ENCODE data around the gene BTN1A1. TPM values are rescaled to one million over a fixed set of nuclear protein-coding genes. Genes with fewer than 3 reads are reported as not detected.

The BTN1A1 gene
- total RNA-seq, 2 donors from 2014 or later: not detected

GRCh38 chr6:26486358-26486757, 13.7 kb upstream of the BTN1A1 start:
- ATAC-seq (ENCODE audit: insufficient number of reproducible peaks, low FRiP score, low read depth): no peak
- no peaks in the 10 kb centered on the region for H3K27me3 ChIP-seq (replicated peaks; ENCODE audit: insufficient read depth)
- H3K27ac ChIP-seq: no peak overlapping the region
- peaks cover 4% of the 10 kb centered on the region for H3K9me3 ChIP-seq
- H3K36me3 ChIP-seq: no peaks in the 10 kb centered on the region
- H3K4me1 ChIP-seq (ENCODE audit: control insufficient read depth in 1 of 2, low read depth in 2 of 2): no peaks in the 10 kb centered on the region
- no peak overlapping the region for H3K4me3 ChIP-seq
- no peak for TF ChIP-seq CTCF (IDR thresholded peaks at IDR 0.05)
- no peak for DNase-seq (ENCODE audit: low spot score)

- no peaks in the 10 kb centered on the region for H3K27me3 ChIP-seq (replicated peaks; ENCODE audit: insufficient read depth)
- DNase-seq (ENCODE audit: low spot score) (no peak), ATAC-seq (ENCODE audit: insufficient number of reproducible peaks, low FRiP score, low read depth) (no peak)
- no peaks in the 10 kb centered on the region for H3K36me3 ChIP-seq
- peaks cover 4% of the 10 kb centered on the region for H3K9me3 ChIP-seq
- no peak overlapping the region for H3K4me3 ChIP-seq
- no peaks in the 10 kb centered on the region for H3K4me1 ChIP-seq (ENCODE audit: control insufficient read depth in 1 of 2, low read depth in 2 of 2)
- no peak overlapping the region for H3K27ac ChIP-seq
- no peak for TF ChIP-seq CTCF (IDR thresholded peaks at IDR 0.05)
Observed at GRCh38 chr6:26487466-26487865, 12.6 kb upstream of the BTN1A1 start.

GRCh38 chr6:26489996-26490964, 9.8 kb upstream of the BTN1A1 start:
- TF ChIP-seq CTCF (IDR thresholded peaks at IDR 0.05): no peak
- no peak overlapping the region for H3K27ac ChIP-seq
- no peak overlapping the region for H3K4me3 ChIP-seq
- DNase-seq (ENCODE audit: low spot score): no peak
- H3K4me1 ChIP-seq (ENCODE audit: control insufficient read depth in 1 of 2, low read depth in 2 of 2): no peaks in the 10 kb centered on the region
- H3K36me3 ChIP-seq: no peaks in the 10 kb centered on the region
- ATAC-seq (ENCODE audit: insufficient number of reproducible peaks, low FRiP score, low read depth): no peak
- peaks cover 4% of the 10 kb centered on the region for H3K9me3 ChIP-seq
- no peaks in the 10 kb centered on the region for H3K27me3 ChIP-seq (replicated peaks; ENCODE audit: insufficient read depth)

- no peaks in the 10 kb centered on the region for H3K4me1 ChIP-seq (ENCODE audit: control insufficient read depth in 1 of 2, low read depth in 2 of 2)
- H3K9me3 ChIP-seq: peaks cover 4% of the 10 kb centered on the region
- no peak for DNase-seq (ENCODE audit: low spot score)
- no peaks in the 10 kb centered on the region for H3K36me3 ChIP-seq
- H3K27ac ChIP-seq: no peak overlapping the region
- ATAC-seq (ENCODE audit: insufficient number of reproducible peaks, low FRiP score, low read depth): no peak
- H3K27me3 ChIP-seq (replicated peaks; ENCODE audit: insufficient read depth): no peaks in the 10 kb centered on the region
- no peak overlapping the region for H3K4me3 ChIP-seq
- TF ChIP-seq CTCF (IDR thresholded peaks at IDR 0.05): no peak
Observed at GRCh38 chr6:26491604-26492003, 8.5 kb upstream of the BTN1A1 start.

- no peak for TF ChIP-seq CTCF (IDR thresholded peaks at IDR 0.05)
- Histone ChIP-seq H3K9me3 (no peaks in the 10 kb centered on the region), H3K27ac (no peak overlapping the region), H3K27me3 (replicated peaks; ENCODE audit: insufficient read depth) (no peaks in the 10 kb centered on the region), H3K4me3 (no peak overlapping the region), H3K4me1 (ENCODE audit: control insufficient read depth in 1 of 2, low read depth in 2 of 2) (no peaks in the 10 kb centered on the region), H3K36me3 (no peaks in the 10 kb centered on the region)
- ATAC-seq (ENCODE audit: insufficient number of reproducible peaks, low FRiP score, low read depth) (no peak), DNase-seq (ENCODE audit: low spot score) (no peak)
Observed at GRCh38 chr6:26493258-26493657, 6.8 kb upstream of the BTN1A1 start.
